Ectodermal cell (in vitro differentiated cells): ENCODE measurements around the gene TTC39A.
A peak's percentile ranks its signal among the peaks of the same experiment; 100 is the strongest.

Experiments used
- H3K27ac ChIP-seq: 2 replicates; pipeline ENCODE4 v1.7.0; 2013; ENCODE audit warnings: mild to moderate bottlenecking, low read depth, low read length; ENCODE audit not compliant: insufficient read depth, poor library complexity, severe bottlenecking
- H3K27me3 ChIP-seq: 2 replicates; pipeline ENCODE4 v1.7.0; 2013; ENCODE audit warnings: mild to moderate bottlenecking, low read length; ENCODE audit not compliant: insufficient read depth, control insufficient read depth, poor library complexity, severe bottlenecking
- H3K36me3 ChIP-seq: one replicate; pipeline ENCODE4 v1.7.0; 2013; ENCODE audit warnings: low read length; ENCODE audit not compliant: control insufficient read depth, insufficient read depth
- H3K4me1 ChIP-seq: one replicate; pipeline ENCODE4 v1.7.0; 2013; ENCODE audit warnings: low read length; ENCODE audit not compliant: control insufficient read depth, insufficient read depth
- H3K4me3 ChIP-seq: 2 replicates; pipeline ENCODE4 v1.7.0; 2013; ENCODE audit warnings: low read depth, low read length, control low read depth; ENCODE audit not compliant: insufficient read depth
- H3K9me3 ChIP-seq: 2 replicates; pipeline ENCODE4 v1.7.0; 2013; ENCODE audit warnings: mild to moderate bottlenecking, low read length, moderate library complexity; ENCODE audit not compliant: control insufficient read depth
- WGBS, 2 experiments: methylation state at CpG; one replicate each; pipeline ENCODE4 v1.1.7; 2013; ENCODE audit warnings: missing lambda C conversion rate in 2 of 2; 5-methylcytosine and 5-hydroxymethylcytosine counted together

Gene TTC39A

GRCh38 chr1:51341876-51342496 lies 11.6 kb upstream of the TTC39A start:
- Histone ChIP-seq H3K36me3 (no peaks in the 10 kb centered on the region), H3K27me3 (peaks cover 30% of the 10 kb centered on the region), H3K27ac (no peak overlapping the region), H3K4me3 (no peak overlapping the region), H3K4me1 (no peaks in the 10 kb centered on the region), H3K9me3 (no peaks in the 10 kb centered on the region)
- WGBS, 2 experiments, result 88 to 89% methylated on average over 4 of the region's 4 CpGs

DNA sequence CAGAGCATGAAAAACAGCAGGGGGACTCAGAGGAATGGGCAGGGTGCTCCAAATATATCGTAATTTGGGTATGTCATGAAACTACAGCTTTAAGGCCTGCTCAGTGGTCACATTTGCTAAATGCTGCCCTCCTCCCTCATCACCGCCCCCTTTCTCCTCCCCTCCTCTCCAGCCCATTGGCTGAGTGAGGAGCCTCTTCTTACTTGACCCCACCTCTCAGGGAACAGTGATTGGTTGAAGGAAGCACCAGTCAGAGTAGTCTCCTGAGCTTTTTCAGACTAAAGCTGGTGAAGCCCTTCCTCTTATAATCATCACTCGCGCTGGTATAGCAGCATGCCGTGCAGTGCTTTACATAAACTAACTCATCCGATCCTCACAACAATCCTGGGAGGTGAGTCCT lies 10.0 kb upstream of the TTC39A start:
- Histone ChIP-seq H3K27ac (no peak overlapping the region), H3K27me3 (peaks cover 28% of the 10 kb centered on the region), H3K9me3 (no peaks in the 10 kb centered on the region), H3K36me3 (no peaks in the 10 kb centered on the region), H3K4me1 (no peaks in the 10 kb centered on the region), H3K4me3 (no peak overlapping the region)
- 92 to 94% methylated on average over 6 of the region's 6 CpGs for WGBS, 2 experiments

DNA sequence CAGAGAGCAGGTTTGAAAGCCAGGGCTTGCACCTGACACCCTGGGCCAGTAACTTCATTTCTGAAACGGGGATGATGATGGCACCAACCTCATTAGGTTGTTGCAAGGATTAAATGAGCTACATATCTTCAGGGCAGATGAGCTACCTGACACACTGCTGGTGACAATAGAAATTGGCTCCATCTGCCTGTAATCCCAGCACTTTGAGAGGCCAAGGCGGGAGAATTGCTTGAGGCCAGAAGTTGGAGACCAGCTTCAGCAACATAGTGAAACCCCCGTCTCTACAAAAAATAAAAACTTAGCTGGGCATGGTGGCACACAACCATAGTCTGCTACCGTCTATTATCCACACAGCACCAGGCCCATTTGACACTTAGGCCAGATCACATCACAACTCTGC lies 6.3 kb upstream of the TTC39A start:
- 93 to 95% methylated on average over 4 of the region's 4 CpGs for WGBS, 2 experiments
- Histone ChIP-seq H3K4me3 (no peak overlapping the region), H3K36me3 (no peaks in the 10 kb centered on the region), H3K27ac (no peak overlapping the region), H3K9me3 (no peaks in the 10 kb centered on the region), H3K27me3 (peaks cover 1% of the 10 kb centered on the region), H3K4me1 (no peaks in the 10 kb centered on the region)

- Histone ChIP-seq H3K27me3 (peaks cover 8% of the 10 kb centered on the region), H3K4me1 (no peaks in the 10 kb centered on the region), H3K9me3 (no peaks in the 10 kb centered on the region), H3K4me3 (no peak overlapping the region), H3K36me3 (no peaks in the 10 kb centered on the region), H3K27ac (no peak overlapping the region)
- WGBS, 2 experiments, result 93 to 96% methylated on average over 3 of the region's 3 CpGs
Observed at GRCh38 chr1:51336004-51336403, 5.6 kb upstream of the TTC39A start.

DNA sequence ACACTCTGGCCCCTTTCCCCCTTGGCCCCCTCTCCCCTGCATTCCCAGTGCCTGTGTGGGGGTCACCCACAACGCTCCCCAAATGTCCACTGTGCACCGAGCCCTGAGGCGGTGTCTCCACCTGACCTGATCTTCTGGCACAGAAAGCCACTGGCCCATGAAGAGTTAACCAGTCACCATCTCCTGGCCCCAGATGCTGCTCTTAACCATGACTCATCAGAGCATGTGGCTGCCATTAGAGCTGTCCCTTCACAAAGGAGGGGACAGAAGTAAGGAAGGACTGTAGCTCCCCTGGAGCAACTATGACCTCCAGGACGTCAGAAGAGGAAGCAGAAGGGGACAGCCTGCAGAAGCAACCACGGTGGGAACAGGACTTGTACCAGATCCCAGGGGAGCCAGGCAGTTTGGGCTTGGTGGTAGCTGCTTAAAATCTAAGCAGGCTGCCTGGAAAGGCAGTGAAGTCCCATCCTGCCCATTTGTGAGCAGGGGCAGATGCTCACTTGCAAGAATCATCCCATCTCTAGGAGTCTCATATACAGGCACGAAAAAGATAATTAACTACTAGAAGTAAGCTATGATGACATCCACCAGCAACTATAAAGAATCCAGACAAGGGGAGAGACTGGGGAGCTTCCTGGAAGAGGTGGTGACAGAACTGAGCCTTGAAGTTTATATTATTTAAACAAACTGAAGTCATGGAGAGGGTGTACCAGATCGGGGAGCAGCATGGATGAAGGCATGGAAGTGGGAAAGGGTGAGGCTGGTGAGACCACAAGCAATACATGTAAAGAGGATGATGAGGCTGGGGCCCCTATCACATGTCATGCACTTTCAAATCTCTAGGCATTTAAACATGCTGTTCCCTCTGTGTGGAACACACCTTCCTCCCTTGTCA lies 1.1 kb upstream of the TTC39A start:
- WGBS, 2 experiments, result 41 to 54% methylated on average over 6 to 7 of the region's 7 CpGs
- Histone ChIP-seq H3K27me3 (peaks cover 25% of the 10 kb centered on the region), H3K36me3 (no peaks in the 10 kb centered on the region), H3K27ac (no peak overlapping the region), H3K4me1 (no peaks in the 10 kb centered on the region), H3K9me3 (no peaks in the 10 kb centered on the region), H3K4me3 (peak overlapping the region; percentile 45)

DNA sequence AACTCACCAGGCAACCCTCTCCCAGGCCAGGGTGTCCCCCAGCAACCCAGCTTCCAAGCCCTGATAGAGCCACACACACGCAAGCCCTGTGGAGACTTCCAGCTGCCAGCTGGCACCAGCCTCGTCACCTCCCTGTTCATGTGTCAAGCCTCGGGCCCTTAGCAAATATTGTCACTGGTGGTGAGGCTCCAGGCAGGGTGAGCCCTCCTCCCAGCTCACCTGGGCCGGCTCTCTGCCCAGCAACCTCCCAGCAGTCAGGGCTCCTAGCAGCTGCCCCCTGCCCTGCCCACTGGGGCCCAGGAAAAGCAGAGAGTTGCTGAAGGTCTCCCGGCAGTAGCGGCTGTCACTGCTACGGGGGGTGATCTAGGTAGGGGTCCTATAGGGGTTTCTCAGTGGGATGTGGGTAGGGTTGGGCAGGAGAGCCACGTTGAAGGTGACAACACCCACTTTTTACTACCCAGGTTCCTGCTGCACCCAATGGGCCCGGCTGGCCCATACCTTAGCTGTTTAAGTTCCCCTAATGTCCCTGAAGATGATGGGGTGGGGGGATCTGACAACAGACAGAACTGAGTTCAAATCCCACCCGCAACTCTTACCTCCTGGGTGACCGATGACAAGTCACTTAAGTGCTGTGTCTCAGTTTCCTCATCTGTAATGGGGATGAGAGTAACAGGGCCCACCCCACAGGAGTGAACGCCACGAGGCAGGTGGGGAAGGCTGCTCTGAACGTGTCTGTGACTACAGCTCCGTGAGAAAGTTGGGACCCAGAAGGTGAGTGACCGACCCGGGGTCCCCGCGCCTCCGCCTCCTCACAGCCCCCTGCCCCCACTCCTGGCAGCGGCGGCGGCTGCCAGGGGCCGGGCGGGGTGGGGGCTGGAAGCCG lies 678 bp downstream of the TTC39A start:
- H3K27ac ChIP-seq, result no peak overlapping the region
- no peaks in the 10 kb centered on the region for H3K36me3 ChIP-seq
- no peaks in the 10 kb centered on the region for H3K9me3 ChIP-seq
- H3K4me1 ChIP-seq, result no peaks in the 10 kb centered on the region
- H3K4me3 ChIP-seq, result no peak overlapping the region
- WGBS, 2 experiments, result 39 to 43% methylated on average over 25 to 26 of the region's 26 CpGs
- peaks cover 25% of the 10 kb centered on the region for H3K27me3 ChIP-seq

DNA sequence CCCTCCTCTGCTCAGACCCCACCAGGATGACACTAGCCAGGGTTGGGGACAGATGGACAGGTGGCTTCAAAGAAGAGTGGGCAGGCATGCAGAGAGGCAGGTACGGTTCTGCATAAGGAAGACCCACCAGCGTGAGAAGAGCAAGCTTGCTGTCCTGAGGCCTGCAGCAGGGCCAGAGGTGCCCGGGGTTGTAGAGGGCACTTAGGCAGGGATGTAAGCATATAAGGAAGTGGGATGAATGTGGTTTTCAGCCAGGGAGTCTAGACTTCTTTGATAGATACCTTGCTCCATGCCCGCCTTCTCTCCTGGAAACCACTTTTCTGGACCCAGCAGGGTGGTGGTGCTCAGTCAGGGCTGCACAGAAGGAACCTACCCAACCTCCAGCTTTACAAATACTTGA lies 1.4 kb downstream of the TTC39A start:
- Histone ChIP-seq H3K4me3 (no peak overlapping the region), H3K36me3 (no peaks in the 10 kb centered on the region), H3K9me3 (no peaks in the 10 kb centered on the region), H3K27ac (no peak overlapping the region), H3K4me1 (no peaks in the 10 kb centered on the region), H3K27me3 (peaks cover 25% of the 10 kb centered on the region)
- WGBS, 2 experiments, result 94 to 96% methylated on average over 4 of the region's 4 CpGs

DNA sequence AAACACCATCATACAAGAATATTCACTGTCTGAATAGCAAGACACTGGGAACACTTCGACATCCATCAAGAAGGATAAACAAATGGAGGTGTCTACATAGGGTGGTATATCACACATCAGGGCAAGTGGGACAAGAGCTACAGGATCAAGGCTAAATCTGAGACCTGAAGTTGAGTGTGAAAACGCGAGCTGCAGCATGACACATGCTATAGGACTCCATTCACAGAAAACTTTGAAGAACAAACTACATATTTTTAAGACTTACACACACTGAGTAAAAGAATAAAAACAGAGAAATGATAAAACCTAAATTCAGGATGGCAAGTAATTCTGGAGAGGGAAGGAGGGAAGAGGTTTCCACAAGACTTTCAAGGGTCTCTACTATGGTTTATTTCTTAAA lies 2.1 kb downstream of the TTC39A start:
- Histone ChIP-seq H3K27me3 (peaks cover 25% of the 10 kb centered on the region), H3K4me3 (no peak overlapping the region), H3K27ac (no peak overlapping the region), H3K4me1 (no peaks in the 10 kb centered on the region), H3K36me3 (no peaks in the 10 kb centered on the region), H3K9me3 (no peaks in the 10 kb centered on the region)
- WGBS, 2 experiments, result 87 to 94% methylated on average over 1 to 3 of the region's 3 CpGs

DNA sequence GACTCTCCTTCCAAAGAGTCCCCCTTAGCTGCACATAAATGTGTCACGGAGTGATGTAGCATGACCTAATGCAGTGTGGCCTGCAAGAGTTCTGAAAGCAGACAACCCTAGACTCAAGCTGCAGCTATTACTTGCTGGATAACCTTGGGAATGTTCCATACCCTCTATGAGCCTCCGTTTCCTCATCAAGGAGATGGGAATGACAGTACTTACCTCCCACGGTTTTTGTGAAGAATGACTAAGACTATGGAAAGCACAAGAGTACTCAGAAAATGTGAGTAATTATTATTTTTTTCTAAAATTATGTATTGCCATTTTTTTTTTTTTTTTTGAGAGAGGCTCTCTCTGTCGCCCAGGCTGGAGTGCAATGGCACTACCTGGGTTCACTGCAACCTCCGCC lies 3.0 kb downstream of the TTC39A start:
- 93 to 96% methylated on average over 5 of the region's 5 CpGs for WGBS, 2 experiments
- Histone ChIP-seq H3K27me3 (peaks cover 25% of the 10 kb centered on the region), H3K27ac (no peak overlapping the region), H3K4me3 (no peak overlapping the region), H3K9me3 (no peaks in the 10 kb centered on the region), H3K36me3 (no peaks in the 10 kb centered on the region), H3K4me1 (no peaks in the 10 kb centered on the region)

GRCh38 chr1:51326839-51327238 lies 3.5 kb downstream of the TTC39A start:
- no peak overlapping the region for H3K4me3 ChIP-seq
- 83 to 95% methylated on average over 4 to 8 of the region's 8 CpGs for WGBS, 2 experiments
- H3K27me3 ChIP-seq, result peaks cover 25% of the 10 kb centered on the region
- H3K4me1 ChIP-seq, result no peaks in the 10 kb centered on the region
- no peaks in the 10 kb centered on the region for H3K36me3 ChIP-seq
- H3K9me3 ChIP-seq, result no peaks in the 10 kb centered on the region
- no peak overlapping the region for H3K27ac ChIP-seq
